GM23338 (cell line): Measurements from ENCODE around the gene SLC35A2.

Source experiments
- CREB1 ChIP-seq: fragments of 250-450 bp; sonication (Bioruptor Pico); IDR thresholded peaks from 2 replicates; pipeline ENCODE4 v1.5.0; 2020; ENCODE audit warnings: low read depth, mild to moderate bottlenecking, moderate library complexity
- POLR2AphosphoS5 ChIP-seq: IDR thresholded peaks from 2 replicates; pipeline ENCODE4 v1.6.1; 2016; ENCODE audit warnings: antibody characterized with exemption, low read depth
- TF ChIP-seq, protein P1 (sequence below), 2 experiments: fragments of 200-600 bp in 1 of 2; sonication (generic) in 1 of 2; conservative IDR thresholded peaks; 2 replicates each; pipeline versions ENCODE4 v1.5.1 to v1.6.1; 2016 to 2017; ENCODE audit warnings: antibody characterized with exemption in 2 of 2, low read depth in 2 of 2, mild to moderate bottlenecking in 2 of 2, moderate library complexity in 1 of 2
- TF ChIP-seq, protein P2 (sequence below): IDR thresholded peaks from 2 replicates; pipeline ENCODE4 v1.6.1; 2016; ENCODE audit warnings: antibody characterized with exemption

DNA sequence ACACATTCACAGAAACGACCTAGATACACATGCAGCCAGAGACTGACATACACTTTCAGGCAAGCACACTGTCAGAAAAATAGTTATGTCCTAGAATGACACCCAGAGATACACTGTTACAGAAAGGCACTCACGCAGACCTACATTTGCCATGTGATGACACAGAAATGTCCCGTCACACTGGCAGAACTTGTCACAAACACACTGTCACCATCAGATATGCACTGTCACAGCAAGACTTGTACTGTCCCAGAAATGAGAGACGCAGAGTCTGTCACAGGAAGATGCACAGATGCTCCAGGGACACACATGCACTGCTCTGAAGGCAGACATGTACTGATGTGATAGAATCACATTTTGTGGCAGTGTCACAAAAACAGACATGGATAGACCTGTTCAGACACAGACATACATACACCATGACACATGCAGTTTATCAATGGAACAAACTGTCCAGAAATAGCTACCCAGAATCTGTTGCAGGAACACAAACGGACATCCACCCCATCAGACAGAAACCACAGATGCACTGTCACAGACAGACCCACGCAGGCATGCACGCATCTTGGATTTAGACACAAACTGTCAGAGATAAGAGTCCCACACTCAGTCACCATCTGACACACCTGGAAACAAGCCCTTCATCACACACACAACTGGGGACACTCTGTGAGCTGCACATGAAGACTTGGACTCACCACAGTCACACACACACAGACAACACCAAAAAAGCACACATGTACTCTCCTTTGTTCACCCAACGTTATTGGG is 8.7 kb upstream of the SLC35A2 start:
- TF ChIP-seq POLR2AphosphoS5, result no peak
- TF ChIP-seq, protein P1, sequence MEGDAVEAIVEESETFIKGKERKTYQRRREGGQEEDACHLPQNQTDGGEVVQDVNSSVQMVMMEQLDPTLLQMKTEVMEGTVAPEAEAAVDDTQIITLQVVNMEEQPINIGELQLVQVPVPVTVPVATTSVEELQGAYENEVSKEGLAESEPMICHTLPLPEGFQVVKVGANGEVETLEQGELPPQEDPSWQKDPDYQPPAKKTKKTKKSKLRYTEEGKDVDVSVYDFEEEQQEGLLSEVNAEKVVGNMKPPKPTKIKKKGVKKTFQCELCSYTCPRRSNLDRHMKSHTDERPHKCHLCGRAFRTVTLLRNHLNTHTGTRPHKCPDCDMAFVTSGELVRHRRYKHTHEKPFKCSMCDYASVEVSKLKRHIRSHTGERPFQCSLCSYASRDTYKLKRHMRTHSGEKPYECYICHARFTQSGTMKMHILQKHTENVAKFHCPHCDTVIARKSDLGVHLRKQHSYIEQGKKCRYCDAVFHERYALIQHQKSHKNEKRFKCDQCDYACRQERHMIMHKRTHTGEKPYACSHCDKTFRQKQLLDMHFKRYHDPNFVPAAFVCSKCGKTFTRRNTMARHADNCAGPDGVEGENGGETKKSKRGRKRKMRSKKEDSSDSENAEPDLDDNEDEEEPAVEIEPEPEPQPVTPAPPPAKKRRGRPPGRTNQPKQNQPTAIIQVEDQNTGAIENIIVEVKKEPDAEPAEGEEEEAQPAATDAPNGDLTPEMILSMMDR (conservative IDR thresholded peaks at IDR 0.05; ENCODE audit: low read depth in 2 of 2), result no peak
- TF ChIP-seq, protein P2, sequence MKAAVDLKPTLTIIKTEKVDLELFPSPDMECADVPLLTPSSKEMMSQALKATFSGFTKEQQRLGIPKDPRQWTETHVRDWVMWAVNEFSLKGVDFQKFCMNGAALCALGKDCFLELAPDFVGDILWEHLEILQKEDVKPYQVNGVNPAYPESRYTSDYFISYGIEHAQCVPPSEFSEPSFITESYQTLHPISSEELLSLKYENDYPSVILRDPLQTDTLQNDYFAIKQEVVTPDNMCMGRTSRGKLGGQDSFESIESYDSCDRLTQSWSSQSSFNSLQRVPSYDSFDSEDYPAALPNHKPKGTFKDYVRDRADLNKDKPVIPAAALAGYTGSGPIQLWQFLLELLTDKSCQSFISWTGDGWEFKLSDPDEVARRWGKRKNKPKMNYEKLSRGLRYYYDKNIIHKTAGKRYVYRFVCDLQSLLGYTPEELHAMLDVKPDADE, result no peak
- TF ChIP-seq CREB1 (CRISPR knock-in tag), result no peak
